22Rv1 (cell line): ENCODE results near the gene NUF2.

Experiments
- H3K27ac ChIP-seq: fragments of 450-650 bp; 2 replicates; pipeline ENCODE4 v1.5.1; 2017
- CTCF ChIP-seq: fragments of 450-650 bp; IDR thresholded peaks from 2 replicates; pipeline ENCODE4 v1.5.1; 2017; ENCODE audit warnings: mild to moderate bottlenecking
- ZFX ChIP-seq: fragments of 450-650 bp; IDR thresholded peaks from 2 replicates; pipeline ENCODE4 v1.6.1; 2017; ENCODE audit warnings: antibody characterized with exemption, borderline replicate concordance

The NUF2 gene

GRCh38 chr1:163395790-163396189 lies 74.0 kb downstream of the NUF2 start:
- TF ChIP-seq ZFX, result no peak
- TF ChIP-seq CTCF, result no peak
- no peak overlapping the region for H3K27ac ChIP-seq

- H3K27ac ChIP-seq, result no peak overlapping the region
- TF ChIP-seq ZFX, result no peak
- no peak for TF ChIP-seq CTCF
Measured at GRCh38 chr1:163397451-163398200, 75.9 kb downstream of the NUF2 start.

- TF ChIP-seq ZFX (no peak), CTCF (no peak)
- no peak overlapping the region for H3K27ac ChIP-seq
Measured at GRCh38 chr1:163399001-163399400, 77.2 kb downstream of the NUF2 start.

GRCh38 chr1:163399976-163400601 lies 78.3 kb downstream of the NUF2 start:
- no peak for TF ChIP-seq CTCF
- TF ChIP-seq ZFX, result no peak

GRCh38 chr1:163401211-163401610 lies 79.5 kb downstream of the NUF2 start:
- TF ChIP-seq ZFX (no peak), CTCF (no peak)

More at GRCh38 chr1:163399976-163400601, 78.3 kb downstream of the NUF2 start:
- no peak overlapping the region for H3K27ac ChIP-seq

More at GRCh38 chr1:163401211-163401610, 79.5 kb downstream of the NUF2 start:
- no peak overlapping the region for H3K27ac ChIP-seq
